GM12873 (cell line): ENCODE results near the gene ANKDD1A.

Source experiments
- CTCF ChIP-seq: IDR thresholded peaks from 2 replicates; pipeline ENCODE4 v1.5.1; 2012; ENCODE audit warnings: low read depth, mild to moderate bottlenecking, moderate library complexity, low read length, control low read depth; ENCODE audit not compliant: insufficient read depth; ENCODE audit errors: missing control alignments

The ANKDD1A gene

GRCh38 chr15:64975390-64975789 lies 63.7 kb downstream of the ANKDD1A start:
- TF ChIP-seq CTCF: no peak

DNA sequence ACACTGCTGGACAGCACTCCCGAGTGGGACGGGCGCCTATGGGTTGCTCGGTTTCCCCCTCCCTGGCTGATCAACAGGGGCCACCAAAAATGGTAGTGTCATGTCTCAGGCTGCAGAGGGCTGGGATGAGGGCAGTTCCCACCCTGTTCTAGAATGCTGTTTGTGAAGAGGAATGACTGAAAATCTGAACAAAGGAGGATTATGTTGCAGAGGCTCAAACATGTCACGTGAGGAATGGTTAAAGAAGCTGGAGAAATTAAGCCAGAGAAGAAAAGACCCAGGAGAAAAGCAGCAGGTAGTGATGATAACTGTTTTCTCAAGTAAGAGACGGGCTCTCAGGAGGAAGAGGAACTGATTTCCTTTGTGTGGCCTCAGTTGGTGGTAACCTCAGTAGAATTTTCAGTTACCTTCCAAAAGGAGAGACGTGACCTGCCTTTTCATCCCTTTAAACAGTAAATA lies 67.6 kb downstream of the ANKDD1A start:
- TF ChIP-seq CTCF: no peak

- no peak for TF ChIP-seq CTCF
Measured at GRCh38 chr15:64981812-64982431, 70.2 kb downstream of the ANKDD1A start.

- no peak for TF ChIP-seq CTCF
Measured at GRCh38 chr15:64982472-64982871, 70.8 kb downstream of the ANKDD1A start.

DNA sequence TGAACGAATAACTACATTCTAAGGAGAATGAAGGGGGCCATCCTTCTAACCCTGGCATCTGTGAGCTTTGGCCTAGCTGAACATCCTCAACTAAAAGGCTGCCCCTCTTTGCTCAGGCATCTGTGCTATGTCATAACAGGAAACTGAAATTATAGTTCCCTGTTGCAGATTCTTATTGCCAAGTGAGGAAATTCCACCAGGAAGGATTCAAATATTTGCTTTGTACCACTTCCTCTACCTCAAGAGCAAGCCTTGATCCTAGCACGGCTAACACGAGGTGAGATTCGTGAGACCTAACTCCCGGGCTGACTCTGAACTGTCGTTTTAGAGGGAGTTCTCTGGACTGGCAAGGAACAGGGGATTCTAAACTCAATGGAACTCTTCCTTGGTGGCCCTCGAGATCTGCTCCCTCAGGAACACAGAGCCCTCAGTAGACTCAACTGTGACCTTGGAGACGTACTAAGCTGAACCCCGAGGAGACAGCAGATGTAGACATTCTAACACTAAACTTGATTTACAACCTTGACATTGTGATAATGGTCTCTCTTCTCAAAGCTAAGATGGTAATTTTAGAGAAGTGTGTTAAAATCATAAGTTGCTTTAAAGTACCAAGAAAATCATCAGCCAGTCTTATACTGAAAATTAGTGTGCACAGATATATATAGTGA lies 73.8 kb downstream of the ANKDD1A start:
- no peak for TF ChIP-seq CTCF

DNA sequence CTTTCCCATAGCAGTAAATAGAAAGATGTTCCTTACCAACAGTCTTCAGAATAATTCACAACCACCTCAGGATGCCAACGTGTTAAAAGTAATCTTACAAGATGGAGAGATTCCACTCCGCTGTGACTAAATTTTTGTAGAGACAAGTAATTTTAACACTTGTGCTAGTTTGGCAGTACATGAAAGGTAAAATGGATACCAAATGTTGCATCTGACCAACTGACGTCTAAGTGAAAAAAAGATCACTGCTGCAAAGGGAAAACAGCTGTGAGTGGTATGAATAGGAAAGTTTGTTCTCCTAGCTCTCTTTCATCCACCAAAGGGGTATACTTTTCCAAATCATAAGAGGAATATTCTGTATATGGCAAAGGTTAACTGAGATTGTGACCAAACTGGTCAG lies 75.4 kb downstream of the ANKDD1A start:
- TF ChIP-seq CTCF: no peak

DNA sequence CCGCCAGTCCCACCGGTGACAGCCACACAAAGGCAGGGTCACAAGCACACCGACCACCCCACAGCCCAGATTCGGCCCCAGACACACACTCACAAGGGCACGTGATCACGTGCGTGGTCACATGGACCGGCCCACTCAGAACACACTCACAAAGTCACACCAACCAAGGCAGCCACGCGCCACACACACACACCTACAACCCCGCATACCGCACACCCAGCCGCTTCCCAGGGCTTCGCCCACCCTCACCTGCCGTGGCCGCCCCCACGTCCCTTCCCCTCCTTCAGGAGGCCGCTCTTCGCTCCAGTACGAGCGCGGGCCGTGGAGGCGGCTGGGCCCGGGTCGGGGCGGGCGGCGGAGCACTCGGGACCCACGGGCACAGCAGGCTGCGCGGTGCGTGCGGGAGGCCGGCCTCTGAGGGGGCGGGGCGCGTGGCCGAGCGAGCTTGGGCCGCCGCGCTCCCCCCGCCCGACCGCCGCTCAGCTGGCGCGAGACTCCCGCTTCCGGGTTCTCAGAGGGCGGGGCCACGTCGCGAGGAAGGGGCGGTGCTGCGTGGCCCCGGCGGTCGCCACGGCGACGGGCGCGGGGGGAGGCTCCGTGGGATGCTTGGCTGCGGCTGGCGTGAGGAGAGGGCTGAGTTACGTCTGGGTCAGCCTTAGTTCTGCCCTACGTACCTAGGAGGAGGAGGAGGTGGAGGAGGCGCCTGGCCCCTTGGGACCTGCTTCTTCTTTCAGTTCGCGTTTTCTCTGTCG lies 77.9 kb downstream of the ANKDD1A start, which contains the start of gene SPG21:
TSS of gene SPG21 (minus strand) at position 499 of the 752 bp plus-strand sequence. CDS start 6,345 bp downstream, outside the sequence.
- TF ChIP-seq CTCF: no peak
